Sigmoid colon (tissue), 7 donors: ENCODE measurements around the gene PCNT. TPM values are rescaled to one million over a fixed set of nuclear protein-coding genes. Genes with fewer than 3 reads are reported as not detected.

Experiments used
- DNase-seq: peaks from one replicate; pipeline ENCODE4 v3.0.0-alpha.2; 2019
- H3K27ac ChIP-seq, 4 donors: fragments of 200-600 bp; sonication (generic); one replicate each; pipeline ENCODE4 v1.5.1; 2016 to 2019; ENCODE audit warnings: mild to moderate bottlenecking in 1 of 4
- H3K27me3 ChIP-seq, 3 donors: fragments of 200-600 bp; sonication (generic); one replicate each; pipeline ENCODE4 v1.5.1; 2019; ENCODE audit warnings: mild to moderate bottlenecking in 1 of 3
- H3K36me3 ChIP-seq, 4 donors: fragments of 200-600 bp; sonication (generic); one replicate each; pipeline ENCODE4 v1.5.1; 2016 to 2019
- H3K4me1 ChIP-seq, 4 donors: fragments of 200-600 bp; sonication (generic); one replicate each; pipeline ENCODE4 v1.5.1; 2017 to 2019
- H3K4me3 ChIP-seq, 4 donors: fragments of 200-600 bp; sonication (generic); one replicate each; pipeline ENCODE4 v1.5.1; 2017 to 2019; ENCODE audit warnings: mild to moderate bottlenecking in 2 of 4, moderate library complexity in 1 of 4
- H3K9me3 ChIP-seq, 4 donors: fragments of 200-600 bp in 3 of 4; sonication (generic) in 3 of 4; one replicate each; pipeline versions ENCODE4 v1.5.1 to v1.6.1; 2013 to 2019
- CTCF ChIP-seq, 4 experiments: fragments of 450-650 bp in 3 of 4; fragments of 200-600 bp in 1 of 4; IDR thresholded peaks; one replicate each; pipeline ENCODE4 v1.5.1; 2016 to 2019; ENCODE audit warnings: antibody characterized with exemption in 4 of 4, mild to moderate bottlenecking in 3 of 4, moderate library complexity in 2 of 4
- EP300 ChIP-seq, 4 donors: sonication (generic); formaldehyde crosslinking; IDR thresholded peaks; one replicate each; pipeline ENCODE4 v1.6.1; 2017; ENCODE audit warnings: antibody characterized with exemption in 4 of 4
- POLR2A ChIP-seq, 2 donors: fragments of 450-650 bp; IDR thresholded peaks; one replicate each; pipeline ENCODE4 v1.6.1; 2016; ENCODE audit warnings: antibody characterized with exemption in 2 of 2, mild to moderate bottlenecking in 2 of 2, moderate library complexity in 2 of 2
- POLR2AphosphoS5 ChIP-seq, 4 donors: sonication (generic); formaldehyde crosslinking; IDR thresholded peaks; one replicate each; pipeline ENCODE4 v1.6.1; 2017; ENCODE audit warnings: antibody characterized with exemption in 4 of 4
- WGBS, 2 donors: extraction: QIAGEN DNeasy Blood & Tissue Kit; methylation state at CpG; one replicate each; pipeline ENCODE4 v1.1.7; 2013; 5-methylcytosine and 5-hydroxymethylcytosine counted together
- intact Hi-C: fragments of 100-400 bp; cut with DNase I; formaldehyde crosslinking; loops from one replicate; pipeline ENCODE4 v1.15.1; 2023
- polyA plus RNA-seq, 3 donors: library from polyadenylated mRNA; stranded (reverse); fragments of 200-250 nt; gene quantifications; one replicate each; pipeline ENCODE4 v1.2.3, GENCODE V29; 2013
- total RNA-seq, 4 donors: library from RNA; depleted of rRNA; stranded (reverse); fragments of >200 nt; gene quantifications; one replicate each; pipeline ENCODE4 v1.1.0, GENCODE V29; 2016
- donor health status: healthy with polysubstance abuse.
- donor health status: Bipolar disorder and iron deficiency.
- donor health status: healthy.

Gene PCNT
- total and polyA plus RNA-seq, 7 donors: 6.0 to 49.6 (median 18.5) TPM

- Histone ChIP-seq H3K36me3 (peaks cover 0 to 6% (median 0%) of the 10 kb centered on the region in 4 donors), H3K27me3 (no peaks in the 10 kb centered on the region), H3K27ac (no peak overlapping the region), H3K4me3 (no peak overlapping the region), H3K4me1 (peaks cover 0 to 15% (median 9%) of the 10 kb centered on the region in 4 donors), H3K9me3 (no peaks in the 10 kb centered on the region)
- no peak for DNase-seq
- WGBS, 2 donors: 89 to 90% methylated on average over 3 of the region's 3 CpGs
- intact Hi-C loops: no loop called here
- TF ChIP-seq EP300 (IDR thresholded peaks at IDR 0.05) (no peak), POLR2AphosphoS5 (IDR thresholded peaks at IDR 0.05) (no peak), POLR2A (IDR thresholded peaks at IDR 0.05) (no peak), CTCF (IDR thresholded peaks at IDR 0.05) (no peak)
These were observed 141.7 kb downstream of the PCNT start for GRCh38 chr21:46465651-46466050.

- TF ChIP-seq POLR2AphosphoS5 (IDR thresholded peaks at IDR 0.05): no peak
- no peak for TF ChIP-seq POLR2A (IDR thresholded peaks at IDR 0.05)
- TF ChIP-seq EP300 (IDR thresholded peaks at IDR 0.05): no peak
- no peak for TF ChIP-seq CTCF (IDR thresholded peaks at IDR 0.05)
- intact Hi-C loops: no loop called here
- 73 to 83% methylated on average over 6 of the region's 6 CpGs for WGBS, 2 donors
These were observed 144.3 kb downstream of the PCNT start for GRCh38 chr21:46468108-46468774.

GRCh38 chr21:46469275-46469674 lies 145.3 kb downstream of the PCNT start:
- H3K9me3 ChIP-seq: no peaks in the 10 kb centered on the region
- TF ChIP-seq CTCF (IDR thresholded peaks at IDR 0.05) (no peak), EP300 (IDR thresholded peaks at IDR 0.05) (no peak), POLR2A (IDR thresholded peaks at IDR 0.05) (no peak), POLR2AphosphoS5 (IDR thresholded peaks at IDR 0.05) (no peak)
- no peak overlapping the region for H3K4me3 ChIP-seq
- H3K36me3 ChIP-seq: no peaks in the 10 kb centered on the region
- intact Hi-C loops: no loop called here
- no peaks in the 10 kb centered on the region for H3K27me3 ChIP-seq
- H3K27ac ChIP-seq: no peak overlapping the region
- peaks cover 0 to 16% (median 5%) of the 10 kb centered on the region in 4 donors for H3K4me1 ChIP-seq
- no peak for DNase-seq
- WGBS, 2 donors: 95 to 98% methylated on average over 3 of the region's 3 CpGs

More at GRCh38 chr21:46468108-46468774, 144.3 kb downstream of the PCNT start:
- no peak overlapping the region for H3K27ac ChIP-seq
- peaks cover 0 to 16% (median 5%) of the 10 kb centered on the region in 4 donors for H3K4me1 ChIP-seq
- no peak overlapping the region for H3K4me3 ChIP-seq
- no peaks in the 10 kb centered on the region for H3K9me3 ChIP-seq
- H3K36me3 ChIP-seq: peaks cover 0 to 6% (median 0%) of the 10 kb centered on the region in 4 donors
- no peaks in the 10 kb centered on the region for H3K27me3 ChIP-seq
- DNase-seq: no peak

- Histone ChIP-seq H3K36me3 (no peaks in the 10 kb centered on the region), H3K27ac (no peak overlapping the region), H3K9me3 (no peaks in the 10 kb centered on the region), H3K27me3 (no peaks in the 10 kb centered on the region), H3K4me1 (peaks cover 0 to 16% (median 5%) of the 10 kb centered on the region in 4 donors), H3K4me3 (no peak overlapping the region)
- TF ChIP-seq POLR2AphosphoS5 (IDR thresholded peaks at IDR 0.05) (no peak), CTCF (IDR thresholded peaks at IDR 0.05) (no peak), POLR2A (IDR thresholded peaks at IDR 0.05) (no peak), EP300 (IDR thresholded peaks at IDR 0.05) (no peak)
- intact Hi-C loops: no loop called here
- WGBS, 2 donors: 60 to 98% methylated on average over 1 of the region's 1 CpG
- no peak for DNase-seq
These were observed 147.6 kb downstream of the PCNT start for GRCh38 chr21:46471514-46471913.
